Measurements from ENCODE around the gene SNCG. TPM values are rescaled to one million over a fixed set of nuclear protein-coding genes. Genes with fewer than 3 reads are reported as not detected.

The SNCG gene
- total RNA-seq, 1 donor from 2014 or later, result 1.2 TPM

- no peak for TF ChIP-seq CTCF (IDR thresholded peaks at IDR 0.05)
- H3K4me3 Mint-ChIP-seq (ENCODE audit: unreplicated experiment), result no peak within 1 kb of the TSS
- peak; percentile 93 for DNase-seq (ENCODE audit: low spot score)
- no peaks in the 10 kb centered on the region for H3K36me3 Mint-ChIP-seq (ENCODE audit: low read depth)
- H3K4me1 Mint-ChIP-seq (ENCODE audit: low read depth), result peaks cover 41% of the 10 kb centered on the region
- no peak within 1 kb of the TSS for H3K27ac Mint-ChIP-seq (ENCODE audit: unreplicated experiment)
- no peaks in the 10 kb centered on the region for H3K9me3 Mint-ChIP-seq (ENCODE audit: low read depth)
- H3K27me3 Mint-ChIP-seq (ENCODE audit: low read depth), result no peaks in the 10 kb centered on the region
Observed at GRCh38 chr10:86968271-86968993, 10.0 kb downstream of the SNCG start, which contains the start of gene ADIRF. Gene ADIRF (plus strand): TSS chr10:86968482. CDS start chr10:86968545, 63 bp downstream.

GRCh38 chr10:86968994-86969355 lies 10.6 kb downstream of the SNCG start:
- no peak for TF ChIP-seq CTCF (IDR thresholded peaks at IDR 0.05)
- Mint-ChIP-seq H3K4me3 (ENCODE audit: unreplicated experiment) (no peak overlapping the region), H3K27ac (ENCODE audit: unreplicated experiment) (no peak overlapping the region), H3K27me3 (ENCODE audit: low read depth) (no peaks in the 10 kb centered on the region), H3K4me1 (ENCODE audit: low read depth) (peaks cover 41% of the 10 kb centered on the region), H3K36me3 (ENCODE audit: low read depth) (no peaks in the 10 kb centered on the region), H3K9me3 (ENCODE audit: low read depth) (no peaks in the 10 kb centered on the region)
- DNase-seq (ENCODE audit: low spot score), result no peak

GRCh38 chr10:86969421-86970041 lies 11.1 kb downstream of the SNCG start:
- DNase-seq (ENCODE audit: low spot score), result peak; percentile 59
- no peaks in the 10 kb centered on the region for H3K36me3 Mint-ChIP-seq (ENCODE audit: low read depth)
- peak overlapping the region; percentile 89 for H3K4me3 Mint-ChIP-seq (ENCODE audit: unreplicated experiment)
- peaks cover 46% of the 10 kb centered on the region for H3K4me1 Mint-ChIP-seq (ENCODE audit: low read depth)
- H3K27me3 Mint-ChIP-seq (ENCODE audit: low read depth), result no peaks in the 10 kb centered on the region
- TF ChIP-seq CTCF (IDR thresholded peaks at IDR 0.05), result no peak
- H3K27ac Mint-ChIP-seq (ENCODE audit: unreplicated experiment), result peak overlapping the region; percentile 96
- no peaks in the 10 kb centered on the region for H3K9me3 Mint-ChIP-seq (ENCODE audit: low read depth)

GRCh38 chr10:86970162-86970981 lies 12.0 kb downstream of the SNCG start:
- Mint-ChIP-seq H3K4me3 (ENCODE audit: unreplicated experiment) (peak overlapping the region; percentile 89), H3K36me3 (ENCODE audit: low read depth) (no peaks in the 10 kb centered on the region), H3K9me3 (ENCODE audit: low read depth) (no peaks in the 10 kb centered on the region), H3K27me3 (ENCODE audit: low read depth) (no peaks in the 10 kb centered on the region), H3K27ac (ENCODE audit: unreplicated experiment) (peak overlapping the region; percentile 96), H3K4me1 (ENCODE audit: low read depth) (peaks cover 51% of the 10 kb centered on the region)
- TF ChIP-seq CTCF (IDR thresholded peaks at IDR 0.05), result no peak
- peak; percentile 89 for DNase-seq (ENCODE audit: low spot score)

GRCh38 chr10:86970982-86971231 lies 12.5 kb downstream of the SNCG start:
- H3K36me3 Mint-ChIP-seq (ENCODE audit: low read depth), result no peaks in the 10 kb centered on the region

More at GRCh38 chr10:86970982-86971231, 12.5 kb downstream of the SNCG start:
- Mint-ChIP-seq H3K9me3 (ENCODE audit: low read depth) (no peaks in the 10 kb centered on the region), H3K4me1 (ENCODE audit: low read depth) (peaks cover 51% of the 10 kb centered on the region), H3K27me3 (ENCODE audit: low read depth) (no peaks in the 10 kb centered on the region), H3K4me3 (ENCODE audit: unreplicated experiment) (peak overlapping the region; percentile 89), H3K27ac (ENCODE audit: unreplicated experiment) (peak overlapping the region; percentile 96)
- DNase-seq (ENCODE audit: low spot score), result no peak
- no peak for TF ChIP-seq CTCF (IDR thresholded peaks at IDR 0.05)

Measured in chondrocyte (in vitro differentiated cells).